ENCODE results near the gene HOXA3.

Gene HOXA3

DNA sequence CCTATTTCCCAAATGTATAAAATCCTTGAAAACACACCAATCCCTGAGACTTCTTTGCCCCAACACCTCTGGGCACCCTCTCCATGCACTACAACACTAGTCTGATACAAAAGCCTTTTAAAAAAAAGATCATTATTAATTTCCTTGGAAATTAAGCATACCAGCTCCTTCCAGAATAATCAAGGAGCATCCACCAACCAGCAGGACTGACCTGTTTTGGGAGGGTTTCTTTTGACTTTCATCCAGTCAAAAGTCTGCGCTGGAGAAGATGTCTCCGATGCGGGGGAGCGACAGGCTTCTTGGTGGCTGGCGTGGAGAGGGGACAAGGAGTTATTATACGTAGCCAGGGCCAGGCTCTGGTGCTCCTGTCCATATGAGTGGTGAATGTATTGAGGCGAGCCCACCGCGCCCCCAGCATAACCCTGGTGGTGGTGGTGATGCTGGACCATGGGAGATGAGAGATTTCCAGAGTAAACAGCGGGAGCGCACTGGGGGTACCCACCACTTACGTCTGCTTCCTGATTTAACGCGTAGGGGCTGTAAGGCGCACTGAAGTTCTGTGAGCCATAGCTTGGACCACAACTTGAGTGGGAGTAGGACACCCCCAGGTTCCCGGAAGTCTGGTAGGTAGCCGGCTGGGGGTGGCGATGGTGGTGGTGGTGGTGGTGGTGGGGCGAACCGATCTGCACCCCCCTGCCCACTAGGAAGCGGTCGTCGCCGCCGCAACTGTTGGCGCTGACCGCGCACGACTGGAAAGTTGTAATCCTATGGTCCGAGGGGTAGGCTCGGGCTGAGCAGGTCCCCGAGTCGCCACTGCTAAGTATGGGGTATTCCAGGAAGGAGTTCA, 57.1 kb downstream of the HOXA3 start:
- DNase-seq (ENCODE audit: low read depth in 1 of 2, low spot score in 1 of 2) = no peak

DNA sequence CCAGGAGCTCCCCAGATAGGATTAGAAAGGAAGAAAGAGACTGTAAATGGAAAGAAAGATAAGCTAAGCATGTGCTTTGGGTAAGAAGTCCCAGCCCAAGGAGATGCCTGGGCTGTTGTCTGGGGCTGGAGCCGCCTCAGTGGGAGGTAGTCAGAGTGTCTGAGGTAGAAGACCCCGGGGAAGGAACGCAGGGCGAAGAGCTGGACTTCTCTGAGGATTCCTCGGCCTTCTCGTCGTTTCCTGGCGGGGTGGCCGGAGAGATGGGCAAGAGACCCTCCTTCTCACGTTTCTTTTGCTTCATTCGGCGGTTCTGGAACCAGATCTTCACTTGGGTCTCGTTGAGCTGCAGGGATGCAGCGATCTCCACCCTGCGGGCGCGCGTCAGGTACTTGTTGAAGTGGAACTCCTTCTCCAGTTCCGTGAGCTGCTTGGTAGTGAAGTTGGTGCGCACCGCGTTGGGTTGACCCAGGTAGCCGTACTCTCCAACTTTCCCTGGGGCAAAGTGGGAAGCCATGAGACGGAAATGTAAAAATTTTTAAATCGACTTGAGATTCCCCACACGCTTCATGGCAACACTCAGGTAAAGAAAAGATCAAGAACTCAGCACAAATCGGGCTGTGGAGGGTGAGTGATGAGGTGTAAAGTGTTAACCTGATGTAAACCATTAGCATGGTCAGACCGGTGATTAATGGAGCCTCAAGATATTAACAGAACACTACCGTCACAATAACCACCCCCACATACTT, 57.9 kb downstream of the HOXA3 start:
- no peak for DNase-seq (ENCODE audit: low read depth in 1 of 2, low spot score in 1 of 2)

DNA sequence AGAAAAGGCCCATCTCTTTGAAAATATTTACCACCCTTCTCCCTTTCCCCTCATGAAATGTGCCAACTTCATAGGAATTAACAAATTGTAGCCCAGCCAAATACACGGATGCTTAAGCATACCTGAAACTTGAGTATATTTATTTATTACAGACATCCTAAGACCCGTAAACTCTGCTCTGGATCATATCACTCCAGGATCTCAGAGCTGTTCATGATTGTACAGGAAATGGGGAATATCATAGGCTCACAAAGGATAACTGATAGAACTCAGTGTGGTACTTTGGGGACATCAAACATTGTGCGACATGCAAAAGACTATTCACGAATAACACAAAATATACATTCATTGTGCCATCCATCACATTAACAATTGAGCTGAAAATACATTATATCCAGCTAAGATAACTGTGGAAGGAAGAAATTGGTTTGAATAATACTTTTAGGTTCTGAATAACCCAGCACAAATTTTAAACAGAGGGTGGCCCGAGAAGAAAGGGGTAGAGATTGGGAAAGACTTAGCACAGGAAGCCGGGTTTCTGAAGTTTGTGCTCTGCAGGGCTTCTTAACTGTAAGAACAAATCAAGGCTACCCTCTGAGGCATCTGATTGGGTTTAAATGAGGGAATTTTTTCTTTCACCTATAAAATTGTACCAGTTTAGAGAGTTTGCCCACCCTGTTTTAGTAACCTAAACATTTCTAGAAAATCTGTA, 59.0 kb downstream of the HOXA3 start:
- no peak for DNase-seq (ENCODE audit: low read depth in 1 of 2, low spot score in 1 of 2)

DNA sequence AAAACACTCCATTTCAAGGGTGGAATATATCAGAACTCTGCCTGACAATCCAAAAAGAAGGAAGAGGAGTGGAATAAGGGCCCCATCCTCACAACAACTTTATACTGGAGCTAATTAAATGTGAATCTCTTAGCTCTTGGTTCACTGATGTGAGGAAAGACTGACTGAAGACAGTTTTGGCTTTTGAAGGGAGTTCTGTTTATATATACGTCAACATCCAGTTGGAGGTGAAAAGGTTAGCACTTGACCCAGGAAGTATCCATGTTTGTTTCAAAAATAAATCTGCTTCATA, 59.6 kb downstream of the HOXA3 start:
- DNase-seq (ENCODE audit: low read depth in 1 of 2, low spot score in 1 of 2) = no peak

DNA sequence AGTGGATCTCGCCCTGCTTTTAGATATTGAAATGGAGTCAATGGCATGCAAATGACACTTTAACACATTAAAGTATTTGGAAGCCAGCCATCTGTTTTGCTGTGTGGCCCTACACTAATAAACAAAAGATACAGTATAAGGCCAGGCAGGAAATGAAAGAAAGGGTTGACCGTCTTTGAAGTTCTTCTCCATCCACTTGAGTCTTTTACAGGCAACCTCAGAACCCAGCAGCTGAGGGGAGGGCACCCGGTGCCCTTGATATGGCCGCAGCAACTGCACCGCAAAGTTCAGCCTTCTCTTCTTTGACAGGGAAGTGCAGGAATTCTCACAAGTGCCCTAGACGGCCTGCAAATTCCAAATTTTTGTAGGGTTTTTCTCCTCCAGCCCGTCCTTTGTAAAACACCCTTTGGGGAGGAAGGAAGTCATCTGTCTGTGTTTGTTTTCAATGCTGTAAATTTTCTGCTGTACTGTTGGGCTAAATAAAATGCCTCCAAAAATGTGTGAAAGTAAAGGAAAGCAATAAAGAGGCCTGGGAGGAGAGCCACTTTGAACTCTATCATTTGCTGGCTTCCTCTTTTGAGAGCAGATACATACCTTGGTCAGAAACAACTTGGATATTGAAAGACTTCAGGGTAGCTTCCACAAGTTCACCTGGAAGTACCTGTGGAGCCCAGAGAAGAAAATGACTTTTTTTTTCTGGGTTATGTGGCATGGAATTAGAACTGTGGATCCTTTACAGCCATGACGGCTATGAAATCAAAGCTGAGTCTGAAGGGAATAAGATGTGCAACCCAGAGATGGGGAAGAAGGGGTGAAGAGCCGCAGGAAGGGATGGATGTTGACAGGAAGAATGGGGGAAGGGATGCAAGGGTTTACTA, 60.2 kb downstream of the HOXA3 start:
- no peak for DNase-seq (ENCODE audit: low read depth in 1 of 2, low spot score in 1 of 2)

DNA sequence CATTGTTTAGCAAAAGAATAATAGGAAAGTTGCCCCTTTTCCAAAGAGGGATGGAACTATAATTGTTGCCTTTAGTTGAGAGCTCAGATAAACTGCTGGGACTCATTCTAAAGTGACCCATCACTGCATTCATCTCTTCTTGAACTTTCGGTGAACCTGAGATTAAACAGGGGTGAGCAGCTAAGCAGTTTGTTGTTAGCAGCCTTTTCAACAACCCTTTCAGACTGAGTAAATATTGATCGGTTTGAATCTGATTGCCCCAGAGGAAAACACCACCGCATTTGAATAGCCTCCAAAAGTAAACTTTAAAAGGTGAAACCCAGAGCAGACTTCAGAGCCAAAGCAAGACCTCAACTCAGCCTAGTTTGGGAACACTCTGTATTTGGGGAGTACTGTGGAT, 61.3 kb downstream of the HOXA3 start:
- DNase-seq (ENCODE audit: low read depth in 1 of 2, low spot score in 1 of 2) = no peak

DNA sequence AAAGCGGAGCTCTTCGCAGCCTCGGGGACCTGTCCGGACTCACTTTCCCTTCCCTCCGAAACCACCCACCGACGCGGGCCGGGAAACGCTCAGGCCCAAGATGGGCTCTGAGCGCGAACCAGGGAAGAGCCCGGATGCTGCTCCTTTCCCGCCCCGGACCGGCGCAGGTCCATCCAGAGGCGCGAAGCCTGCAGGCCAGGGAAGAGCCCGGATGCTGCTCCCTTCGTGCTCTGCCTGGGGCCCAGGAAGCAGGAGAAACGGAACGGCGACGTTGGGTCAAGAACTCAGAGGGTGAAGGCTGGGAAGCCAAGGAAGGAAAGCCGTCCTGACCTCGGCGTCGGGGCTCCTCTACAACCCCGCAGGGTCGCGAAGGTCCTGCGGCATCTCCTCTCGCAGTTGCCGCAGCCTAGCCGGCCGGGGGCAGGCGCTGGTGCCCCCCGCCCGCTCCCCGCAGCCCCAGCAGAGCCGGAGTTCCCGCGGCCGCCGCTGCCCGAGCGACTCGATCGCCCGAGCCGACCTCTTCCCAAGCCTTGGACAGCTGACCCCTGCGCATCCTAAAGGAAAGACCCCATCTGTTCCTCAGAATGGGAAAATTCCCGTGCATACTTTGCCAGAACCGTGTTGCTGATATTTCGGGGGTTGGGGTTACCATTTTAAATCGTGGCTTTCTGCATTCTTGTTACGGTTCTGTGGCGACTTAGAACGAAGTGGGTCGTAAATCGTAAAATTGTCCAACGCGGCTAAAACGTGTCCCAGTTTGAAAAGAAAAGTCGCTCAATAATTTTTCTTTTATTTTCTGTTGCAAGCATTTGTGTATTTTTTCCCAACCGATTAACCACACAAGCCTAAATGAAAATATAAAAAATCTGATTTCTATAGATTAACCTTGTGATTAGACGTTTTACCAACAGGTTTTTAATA, 64.1 kb downstream of the HOXA3 start:
- DNase-seq (ENCODE audit: low read depth in 1 of 2, low spot score in 1 of 2) = no peak

DNA sequence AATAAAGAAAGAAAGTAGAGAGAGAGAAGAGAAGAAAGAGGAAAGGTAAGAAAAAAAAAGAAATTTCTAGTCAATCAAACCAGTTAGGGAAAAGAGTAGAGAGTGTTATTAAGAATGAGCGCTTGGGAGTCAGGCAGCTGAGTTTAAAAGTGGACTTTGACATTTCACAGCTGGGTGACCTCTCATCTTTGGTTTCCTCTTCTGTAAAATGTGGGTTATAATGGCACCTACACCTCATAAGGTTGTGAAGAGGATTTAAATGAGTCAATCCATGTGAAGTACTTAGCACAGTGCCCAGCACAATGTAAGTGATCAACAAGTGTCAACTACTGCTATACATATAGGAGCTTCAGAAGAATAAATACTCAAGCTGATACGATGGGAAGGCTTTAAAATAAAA, 68.7 kb downstream of the HOXA3 start:
- no peak for DNase-seq (ENCODE audit: low read depth in 1 of 2, low spot score in 1 of 2)

DNA sequence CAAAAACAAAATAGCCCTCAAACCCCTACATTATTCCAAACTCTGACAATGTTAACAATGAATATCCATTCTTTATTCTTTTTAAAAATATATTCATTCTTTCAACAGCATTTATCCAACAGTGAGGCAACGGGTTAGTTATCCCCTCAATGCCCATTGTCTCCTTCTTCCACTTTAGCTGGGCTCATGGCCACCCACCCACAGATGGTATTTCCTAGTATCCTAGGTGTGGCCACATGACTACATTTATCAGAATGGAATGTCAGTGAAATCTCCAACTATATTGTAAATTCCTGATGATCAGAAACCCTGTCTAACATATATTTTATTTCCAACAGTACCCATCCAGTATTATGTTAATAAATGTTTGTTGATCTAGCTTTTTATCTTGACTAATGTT, 70.2 kb downstream of the HOXA3 start:
- no peak for DNase-seq (ENCODE audit: low read depth in 1 of 2, low spot score in 1 of 2)

DNA sequence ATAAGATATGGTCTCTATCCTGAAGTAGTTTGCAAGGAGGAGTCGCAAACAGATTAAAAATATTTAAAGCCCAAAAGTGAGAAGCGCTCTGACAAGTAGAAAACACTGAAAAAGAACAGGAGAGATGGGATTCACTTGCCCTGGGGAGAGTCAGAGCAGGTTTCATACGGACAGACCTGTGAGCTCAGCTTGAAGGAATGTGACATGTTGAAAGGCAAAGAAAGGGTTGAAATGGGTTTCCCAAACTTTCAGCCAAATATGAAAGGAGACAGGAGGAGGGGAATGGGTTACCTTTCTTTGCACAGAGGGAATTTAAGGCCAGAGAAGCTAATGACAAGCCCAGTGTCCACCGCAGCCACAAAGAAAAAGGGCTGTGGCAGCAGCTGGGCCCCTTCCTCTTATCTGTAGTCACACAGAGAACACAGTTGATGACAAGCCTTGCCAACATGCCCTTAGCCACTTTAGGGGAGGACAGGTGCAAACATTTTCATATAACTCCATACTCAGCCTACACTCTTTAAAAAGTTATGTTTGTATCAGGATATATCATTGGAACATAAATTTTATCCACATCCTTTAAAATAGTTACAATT, 71.4 kb downstream of the HOXA3 start:
- no peak for DNase-seq (ENCODE audit: low read depth in 1 of 2, low spot score in 1 of 2)

DNA sequence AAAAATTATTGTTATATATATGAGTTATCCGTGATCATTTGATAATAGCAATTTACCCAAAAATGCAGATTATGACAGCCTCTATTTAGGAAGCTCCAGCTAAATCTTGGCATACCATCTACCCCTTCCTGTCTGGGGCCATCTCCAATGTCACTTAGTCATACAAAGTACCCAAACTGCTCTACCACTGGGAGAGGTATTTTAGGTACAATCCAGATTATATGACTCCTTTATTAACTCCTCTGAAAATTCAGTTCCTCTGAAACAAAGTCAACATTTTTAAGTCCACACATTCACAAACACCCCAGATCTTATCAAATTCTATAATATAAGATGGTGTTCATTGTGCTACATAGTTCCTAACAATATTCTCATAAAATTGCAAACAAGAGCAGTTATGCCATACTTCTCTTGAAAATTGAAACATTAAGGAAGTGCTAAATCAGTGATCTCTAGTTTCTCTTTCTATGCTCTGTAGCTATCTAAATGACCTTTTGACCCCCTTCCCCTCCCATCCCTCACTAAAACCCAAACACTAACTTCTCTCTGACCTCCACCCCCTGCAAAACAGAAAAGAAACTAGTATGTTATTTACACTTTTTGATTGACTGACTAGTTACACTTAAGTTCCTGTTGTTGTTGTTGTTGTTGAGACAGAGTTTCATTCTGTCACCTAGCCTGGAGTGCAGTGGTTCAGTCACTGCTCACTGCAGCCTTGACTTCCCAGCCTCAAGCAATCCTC, 73.0 kb downstream of the HOXA3 start:
- no peak for DNase-seq (ENCODE audit: low read depth in 1 of 2, low spot score in 1 of 2)

DNA sequence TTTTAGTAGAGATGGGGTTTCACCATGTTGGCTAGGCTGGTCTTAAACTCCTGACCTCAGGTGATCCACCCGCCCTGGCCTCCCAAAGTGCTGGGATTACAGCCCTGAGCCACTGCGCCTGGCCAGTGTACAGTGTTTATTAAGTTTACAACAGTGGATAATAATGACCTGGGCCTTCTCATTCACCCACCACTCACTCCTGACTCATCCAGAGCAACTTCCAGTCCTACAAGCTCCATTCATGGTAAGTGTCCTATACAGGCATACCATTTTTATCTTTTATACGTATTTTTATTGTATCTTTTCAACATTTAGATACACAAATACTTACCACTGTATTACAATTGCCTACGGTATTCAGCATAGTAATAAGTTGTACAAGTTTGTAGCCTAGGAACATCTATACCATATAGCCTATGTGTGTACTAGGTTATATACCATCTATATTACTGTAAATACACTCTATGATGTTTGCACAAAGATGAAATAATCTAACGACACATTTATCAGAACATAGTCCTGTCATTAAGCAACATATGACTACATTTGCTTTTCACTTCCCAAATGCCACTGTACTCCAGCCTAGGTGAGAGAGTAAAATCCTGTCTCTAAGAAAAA, 73.7 kb downstream of the HOXA3 start:
- no peak for DNase-seq (ENCODE audit: low read depth in 1 of 2, low spot score in 1 of 2)

DNA sequence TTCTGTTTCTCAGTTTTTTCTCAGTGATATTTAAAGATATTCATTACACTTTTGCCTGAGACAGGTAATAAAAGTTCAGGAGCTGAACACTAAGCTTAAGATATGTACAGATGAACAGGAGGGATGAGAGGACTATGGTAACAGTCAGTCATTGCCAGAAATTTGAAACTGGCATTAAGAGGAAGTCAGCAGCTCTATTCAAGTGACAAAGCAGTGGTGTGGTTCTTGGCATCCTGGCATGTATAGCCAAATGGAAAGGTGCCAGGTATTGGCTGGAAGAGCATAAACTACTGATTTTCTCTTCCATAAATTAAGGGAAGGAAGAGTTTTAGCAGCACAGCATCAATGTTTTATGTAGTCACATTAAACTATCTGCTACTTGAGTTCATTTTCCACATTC, 79.3 kb downstream of the HOXA3 start:
- no peak for DNase-seq (ENCODE audit: low read depth in 1 of 2, low spot score in 1 of 2)

DNA sequence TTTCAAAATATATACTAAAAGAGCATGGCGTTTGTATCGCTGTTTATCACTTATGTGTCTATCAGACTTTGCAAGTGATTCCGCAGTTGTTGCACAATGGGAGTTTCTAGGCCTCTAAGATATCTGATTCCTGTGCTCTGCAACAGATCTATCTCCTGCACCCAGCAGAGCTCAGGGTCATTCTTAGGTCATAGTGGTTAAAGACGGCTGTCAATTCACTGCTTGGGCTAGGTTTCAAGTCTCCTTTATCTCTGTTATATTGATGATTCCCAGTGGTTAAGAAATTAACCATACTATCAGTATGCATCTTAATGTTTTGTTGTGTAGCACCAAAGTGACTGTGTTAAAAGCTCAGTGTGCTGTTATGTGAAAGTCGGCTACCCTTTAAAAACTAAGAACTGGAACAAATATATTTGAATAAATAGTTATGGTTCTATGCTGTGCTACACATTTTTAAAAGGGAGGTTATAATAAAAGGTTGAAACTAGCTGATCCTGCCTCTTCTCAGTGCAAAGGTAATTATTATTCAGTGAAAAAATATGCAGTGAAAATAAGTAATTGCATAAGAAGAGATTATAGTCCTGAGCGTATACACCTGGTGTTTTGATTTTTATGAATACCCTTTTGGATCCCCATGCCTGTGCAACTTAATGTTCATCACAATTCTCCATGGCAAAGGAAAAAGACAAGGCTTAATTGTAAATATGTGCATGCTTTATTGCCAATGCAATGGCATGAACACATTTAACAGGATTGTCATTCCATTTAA, 80.6 kb downstream of the HOXA3 start:
- no peak for DNase-seq (ENCODE audit: low read depth in 1 of 2, low spot score in 1 of 2)

DNA sequence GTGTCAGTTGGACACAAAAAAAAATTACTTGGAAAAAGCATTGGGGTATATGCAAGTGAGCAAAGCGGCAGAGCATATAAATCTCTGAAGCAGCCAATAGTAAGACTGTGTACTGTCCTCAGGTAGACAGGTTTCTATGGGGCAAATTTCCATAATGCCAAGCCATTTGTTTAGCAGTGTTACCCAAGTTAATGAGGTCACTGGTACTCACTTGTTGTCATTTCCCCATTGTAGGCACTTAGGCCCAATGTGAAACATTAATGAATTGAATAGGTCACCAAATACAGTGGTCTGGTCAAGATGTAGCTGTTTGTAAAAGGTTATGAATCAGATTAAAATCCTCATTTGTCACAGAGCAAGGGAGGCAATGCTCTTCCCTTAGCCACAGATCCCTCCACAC, 84.1 kb downstream of the HOXA3 start:
- no peak for DNase-seq (ENCODE audit: low read depth in 1 of 2, low spot score in 1 of 2)

DNA sequence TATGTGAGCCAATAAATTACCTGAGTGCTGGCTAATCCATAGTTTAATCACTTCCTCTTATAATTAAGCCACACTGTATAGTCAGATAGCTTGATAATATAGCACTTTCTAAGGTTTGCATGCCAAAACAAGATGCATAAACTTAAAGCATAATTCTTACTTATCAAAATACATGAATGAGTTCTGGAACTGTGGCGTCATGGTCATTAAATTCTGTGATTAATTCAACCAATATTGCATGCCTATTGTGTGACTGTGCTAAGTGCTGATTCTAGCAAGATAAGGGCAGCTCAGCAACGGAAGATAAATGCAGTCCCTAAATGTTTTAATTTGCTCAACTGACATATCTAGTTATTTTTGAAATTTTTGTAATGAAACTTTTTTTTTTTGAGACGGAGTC, 86.2 kb downstream of the HOXA3 start:
- DNase-seq (ENCODE audit: low read depth in 1 of 2, low spot score in 1 of 2) = no peak

DNA sequence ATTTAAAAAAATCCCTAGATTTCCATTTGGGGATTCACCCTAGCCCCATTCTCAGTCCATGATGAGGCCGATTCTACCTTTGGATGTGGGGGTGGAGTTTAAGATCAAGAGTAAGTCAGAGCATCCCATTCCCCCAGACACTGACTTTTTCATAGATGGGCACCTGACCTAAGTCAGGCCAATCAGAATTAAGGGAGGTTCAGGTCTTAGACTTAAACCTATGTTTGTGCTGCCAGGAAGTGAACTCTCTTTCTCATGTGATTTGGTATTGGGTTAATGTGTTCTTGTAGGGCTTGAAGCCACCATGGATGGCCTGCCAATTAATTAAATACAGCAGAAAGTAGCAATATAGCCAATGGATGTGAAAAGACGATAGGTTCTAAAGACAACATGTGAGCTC, 86.7 kb downstream of the HOXA3 start:
- DNase-seq (ENCODE audit: low read depth in 1 of 2, low spot score in 1 of 2) = no peak

DNA sequence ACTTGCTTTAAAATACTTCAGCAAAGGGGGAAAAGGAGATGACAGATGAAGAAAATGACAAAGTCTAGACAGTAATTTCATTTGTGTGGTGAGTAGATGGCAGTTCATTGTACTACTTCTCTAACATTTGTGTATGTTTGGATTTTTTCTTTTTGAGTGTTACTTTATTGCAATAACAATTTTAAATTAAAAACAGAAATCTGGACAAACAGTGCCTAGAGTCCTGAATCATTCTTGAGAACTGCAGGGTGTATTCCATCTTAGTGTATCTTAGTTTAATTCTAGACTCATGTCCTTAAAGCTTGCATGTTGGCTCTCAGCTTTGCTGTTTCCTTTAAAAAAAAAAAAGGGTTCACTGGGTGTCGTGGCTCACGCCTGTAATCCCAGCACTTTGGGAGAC, 87.7 kb downstream of the HOXA3 start:
- no peak for DNase-seq (ENCODE audit: low read depth in 1 of 2, low spot score in 1 of 2)
